Measurements from ENCODE around the gene GOLGA6L2. TPM values are rescaled to one million over a fixed set of nuclear protein-coding genes. Genes with fewer than 3 reads are reported as not detected.

Gene GOLGA6L2
- total RNA-seq, 1 donor from 2014 or later, result not detected

GRCh38 chr15:23457890-23458289 is 10.8 kb upstream of the GOLGA6L2 start:
- no peak overlapping the region for H3K4me3 Mint-ChIP-seq (ENCODE audit: unreplicated experiment)
- no peak for DNase-seq
- TF ChIP-seq, protein P1, sequence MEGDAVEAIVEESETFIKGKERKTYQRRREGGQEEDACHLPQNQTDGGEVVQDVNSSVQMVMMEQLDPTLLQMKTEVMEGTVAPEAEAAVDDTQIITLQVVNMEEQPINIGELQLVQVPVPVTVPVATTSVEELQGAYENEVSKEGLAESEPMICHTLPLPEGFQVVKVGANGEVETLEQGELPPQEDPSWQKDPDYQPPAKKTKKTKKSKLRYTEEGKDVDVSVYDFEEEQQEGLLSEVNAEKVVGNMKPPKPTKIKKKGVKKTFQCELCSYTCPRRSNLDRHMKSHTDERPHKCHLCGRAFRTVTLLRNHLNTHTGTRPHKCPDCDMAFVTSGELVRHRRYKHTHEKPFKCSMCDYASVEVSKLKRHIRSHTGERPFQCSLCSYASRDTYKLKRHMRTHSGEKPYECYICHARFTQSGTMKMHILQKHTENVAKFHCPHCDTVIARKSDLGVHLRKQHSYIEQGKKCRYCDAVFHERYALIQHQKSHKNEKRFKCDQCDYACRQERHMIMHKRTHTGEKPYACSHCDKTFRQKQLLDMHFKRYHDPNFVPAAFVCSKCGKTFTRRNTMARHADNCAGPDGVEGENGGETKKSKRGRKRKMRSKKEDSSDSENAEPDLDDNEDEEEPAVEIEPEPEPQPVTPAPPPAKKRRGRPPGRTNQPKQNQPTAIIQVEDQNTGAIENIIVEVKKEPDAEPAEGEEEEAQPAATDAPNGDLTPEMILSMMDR (IDR thresholded peaks at IDR 0.05; ENCODE audit: partially characterized antibody, unreplicated experiment), result no peak
- no peaks in the 10 kb centered on the region for H3K4me1 Mint-ChIP-seq (ENCODE audit: low read depth, unreplicated experiment)
- no peaks in the 10 kb centered on the region for H3K36me3 Mint-ChIP-seq (ENCODE audit: unreplicated experiment)
- H3K27me3 Mint-ChIP-seq (ENCODE audit: unreplicated experiment), result peaks cover 2% of the 10 kb centered on the region
- no peaks in the 10 kb centered on the region for H3K9me3 Mint-ChIP-seq (ENCODE audit: unreplicated experiment)
- H3K27ac Mint-ChIP-seq (ENCODE audit: unreplicated experiment), result no peak overlapping the region

DNA sequence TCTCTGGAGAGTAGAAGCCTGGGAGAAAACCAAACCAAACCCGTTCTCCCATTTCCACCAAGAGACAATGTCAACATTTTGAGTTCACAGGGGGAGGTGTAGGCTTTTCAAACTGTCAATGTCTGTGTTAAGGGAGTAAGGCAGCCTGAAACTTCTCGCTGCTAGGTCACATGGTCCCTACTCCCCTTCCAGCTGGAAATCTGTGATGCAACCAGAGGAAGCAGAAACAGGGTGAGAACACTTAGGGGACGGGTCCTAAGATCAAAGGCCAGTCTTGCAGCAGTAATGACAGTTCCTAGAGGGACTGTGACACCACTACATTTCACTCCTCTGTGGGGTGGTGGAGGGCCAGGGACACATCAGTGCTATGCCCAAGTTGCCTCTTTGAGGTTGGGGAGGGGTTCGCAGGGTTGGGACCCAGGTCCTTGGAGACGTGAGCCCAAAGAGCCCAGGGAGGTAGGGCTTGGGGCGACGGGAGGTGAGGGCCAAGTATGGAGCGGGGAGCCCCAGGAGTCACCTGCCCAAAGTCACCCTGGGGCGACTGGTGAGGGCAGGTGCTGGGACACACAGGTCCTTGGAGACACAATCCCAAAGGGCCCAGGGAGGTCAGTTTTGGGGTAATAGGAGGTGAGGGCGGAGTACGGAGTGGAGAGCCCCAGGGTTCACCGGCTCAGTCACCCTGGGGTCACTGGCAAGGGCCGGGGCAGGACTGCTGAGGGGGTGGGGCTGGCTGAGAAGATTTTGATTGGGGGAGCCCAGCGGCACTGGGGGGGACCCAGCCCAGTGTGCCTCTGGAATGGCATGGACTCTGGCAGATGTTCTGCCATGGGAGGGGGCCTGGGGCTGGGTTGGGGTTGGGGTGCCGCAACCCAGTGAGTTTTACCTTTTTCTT is 582 bp downstream of the GOLGA6L2 start:
- Mint-ChIP-seq H3K4me1 (ENCODE audit: low read depth, unreplicated experiment) (no peaks in the 10 kb centered on the region), H3K4me3 (ENCODE audit: unreplicated experiment) (no peak overlapping the region), H3K27me3 (ENCODE audit: unreplicated experiment) (peaks cover 3% of the 10 kb centered on the region), H3K36me3 (ENCODE audit: unreplicated experiment) (no peaks in the 10 kb centered on the region), H3K27ac (ENCODE audit: unreplicated experiment) (no peak overlapping the region), H3K9me3 (ENCODE audit: unreplicated experiment) (peaks cover 3% of the 10 kb centered on the region)
- TF ChIP-seq, protein P1 (IDR thresholded peaks at IDR 0.05; ENCODE audit: partially characterized antibody, unreplicated experiment), result no peak
- no peak for DNase-seq

- Mint-ChIP-seq H3K27ac (ENCODE audit: unreplicated experiment) (no peak overlapping the region), H3K4me3 (ENCODE audit: unreplicated experiment) (no peak overlapping the region), H3K27me3 (ENCODE audit: unreplicated experiment) (peaks cover 3% of the 10 kb centered on the region), H3K4me1 (ENCODE audit: low read depth, unreplicated experiment) (no peaks in the 10 kb centered on the region), H3K9me3 (ENCODE audit: unreplicated experiment) (peaks cover 3% of the 10 kb centered on the region), H3K36me3 (ENCODE audit: unreplicated experiment) (no peaks in the 10 kb centered on the region)
- DNase-seq, result no peak
- TF ChIP-seq, protein P1 (IDR thresholded peaks at IDR 0.05; ENCODE audit: partially characterized antibody, unreplicated experiment), result no peak
Observed at GRCh38 chr15:23444269-23444668, 2.8 kb downstream of the GOLGA6L2 start.

DNA sequence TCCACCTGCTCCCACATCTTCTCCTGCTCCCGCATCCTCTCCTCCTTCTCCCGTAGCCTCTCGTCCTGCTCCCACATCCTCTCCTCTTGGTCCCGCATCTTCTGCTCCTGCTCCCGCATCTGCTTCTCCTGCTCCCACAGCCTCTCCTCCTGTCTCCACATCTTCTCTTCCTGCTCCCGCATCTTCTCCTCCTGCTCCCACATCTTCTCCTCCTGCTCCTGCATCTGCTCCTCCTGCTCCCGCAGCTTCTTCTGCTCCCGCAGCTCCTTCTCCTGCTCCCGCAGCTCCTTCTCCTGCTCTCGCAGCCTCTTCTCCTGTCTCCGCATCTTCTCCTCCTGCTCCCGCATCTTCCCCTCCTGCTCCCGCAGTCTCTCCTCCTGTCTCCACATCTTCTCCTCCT is 5.8 kb downstream of the GOLGA6L2 start:
- Mint-ChIP-seq H3K9me3 (ENCODE audit: unreplicated experiment) (peaks cover 7% of the 10 kb centered on the region), H3K4me3 (ENCODE audit: unreplicated experiment) (no peak overlapping the region), H3K27ac (ENCODE audit: unreplicated experiment) (no peak overlapping the region), H3K4me1 (ENCODE audit: low read depth, unreplicated experiment) (no peaks in the 10 kb centered on the region), H3K27me3 (ENCODE audit: unreplicated experiment) (peaks cover 5% of the 10 kb centered on the region), H3K36me3 (ENCODE audit: unreplicated experiment) (no peaks in the 10 kb centered on the region)
- TF ChIP-seq, protein P1 (IDR thresholded peaks at IDR 0.05; ENCODE audit: partially characterized antibody, unreplicated experiment), result no peak
- DNase-seq, result no peak

DNA sequence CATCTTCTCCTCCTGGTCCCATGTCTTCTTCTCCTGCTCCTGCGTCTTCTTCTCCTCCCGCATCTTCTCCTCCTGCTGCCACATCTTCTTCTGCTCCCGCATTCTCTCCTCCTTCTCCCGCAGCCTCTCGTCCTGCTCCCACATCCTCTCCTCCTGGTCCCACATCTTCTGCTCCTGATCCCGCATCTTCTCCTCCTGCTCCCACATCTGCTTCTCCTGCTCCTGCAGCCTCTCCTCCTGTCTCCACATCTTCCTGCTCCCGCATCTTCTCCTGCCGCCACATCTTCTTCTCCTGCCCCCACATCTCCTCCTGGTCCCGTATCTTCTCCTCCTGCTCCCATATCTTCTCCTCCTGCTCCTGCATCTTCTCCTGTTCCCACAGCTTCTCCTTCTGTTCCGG is 6.4 kb downstream of the GOLGA6L2 start:
- no peak for DNase-seq
- no peak overlapping the region for H3K4me3 Mint-ChIP-seq (ENCODE audit: unreplicated experiment)
- H3K27me3 Mint-ChIP-seq (ENCODE audit: unreplicated experiment), result peaks cover 5% of the 10 kb centered on the region
- no peak overlapping the region for H3K27ac Mint-ChIP-seq (ENCODE audit: unreplicated experiment)
- H3K36me3 Mint-ChIP-seq (ENCODE audit: unreplicated experiment), result no peaks in the 10 kb centered on the region
- H3K4me1 Mint-ChIP-seq (ENCODE audit: low read depth, unreplicated experiment), result no peaks in the 10 kb centered on the region
- TF ChIP-seq, protein P1 (IDR thresholded peaks at IDR 0.05; ENCODE audit: partially characterized antibody, unreplicated experiment), result no peak
- peaks cover 7% of the 10 kb centered on the region for H3K9me3 Mint-ChIP-seq (ENCODE audit: unreplicated experiment)

All from glutamatergic neuron (in vitro differentiated cells).